OCI-LY3 (cell line): ENCODE measurements around the gene MOCS3.

Source experiments
- EZH2phosphoT487 ChIP-seq: fragments of 200-600 bp; shearing (Covaris generic); IDR thresholded peaks from 2 replicates; pipeline ENCODE4 v1.6.1; 2018; ENCODE audit warnings: antibody characterized with exemption, mixed run types, low read depth
- TF ChIP-seq, protein P1 (sequence below): fragments of 200-600, 300-600 bp; sonication (generic); IDR thresholded peaks from 2 replicates; pipeline ENCODE4 v1.5.1; 2014; ENCODE audit warnings: antibody characterized with exemption, low read length, low read depth

DNA sequence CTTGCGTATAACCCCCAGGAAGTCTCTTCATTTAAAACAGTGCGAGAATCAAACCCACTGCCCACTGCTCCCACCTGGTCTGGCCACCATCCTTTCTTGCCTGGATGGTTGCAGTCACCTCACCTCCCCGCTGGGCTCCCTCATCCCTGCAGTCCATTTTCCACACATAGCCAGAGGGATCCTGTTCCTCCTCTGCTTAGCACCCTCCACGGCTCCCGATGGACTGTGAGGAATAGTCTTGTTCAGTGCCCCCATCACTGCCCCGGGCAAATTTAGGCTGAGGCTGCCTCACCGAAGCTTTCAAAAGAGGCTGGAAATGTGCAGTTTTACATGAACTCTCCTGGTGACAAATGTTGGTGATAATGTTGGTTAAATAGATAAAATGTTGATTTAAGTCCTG lies 46.6 kb downstream of the MOCS3 start:
- TF ChIP-seq, protein P1, sequence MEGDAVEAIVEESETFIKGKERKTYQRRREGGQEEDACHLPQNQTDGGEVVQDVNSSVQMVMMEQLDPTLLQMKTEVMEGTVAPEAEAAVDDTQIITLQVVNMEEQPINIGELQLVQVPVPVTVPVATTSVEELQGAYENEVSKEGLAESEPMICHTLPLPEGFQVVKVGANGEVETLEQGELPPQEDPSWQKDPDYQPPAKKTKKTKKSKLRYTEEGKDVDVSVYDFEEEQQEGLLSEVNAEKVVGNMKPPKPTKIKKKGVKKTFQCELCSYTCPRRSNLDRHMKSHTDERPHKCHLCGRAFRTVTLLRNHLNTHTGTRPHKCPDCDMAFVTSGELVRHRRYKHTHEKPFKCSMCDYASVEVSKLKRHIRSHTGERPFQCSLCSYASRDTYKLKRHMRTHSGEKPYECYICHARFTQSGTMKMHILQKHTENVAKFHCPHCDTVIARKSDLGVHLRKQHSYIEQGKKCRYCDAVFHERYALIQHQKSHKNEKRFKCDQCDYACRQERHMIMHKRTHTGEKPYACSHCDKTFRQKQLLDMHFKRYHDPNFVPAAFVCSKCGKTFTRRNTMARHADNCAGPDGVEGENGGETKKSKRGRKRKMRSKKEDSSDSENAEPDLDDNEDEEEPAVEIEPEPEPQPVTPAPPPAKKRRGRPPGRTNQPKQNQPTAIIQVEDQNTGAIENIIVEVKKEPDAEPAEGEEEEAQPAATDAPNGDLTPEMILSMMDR: no peak
- no peak for TF ChIP-seq EZH2phosphoT487
